OCI-LY1 (cell line): ENCODE results near the gene CEACAM19.
"Not testable (repeated sequence)": the region's sequence is repeated elsewhere in the genome, so short reads cannot be mapped to it uniquely, and the experiment has no call there.

Source experiments
- H2AFZ ChIP-seq: fragments of 200-600 bp; sonication (generic), shearing (Covaris generic); 2 replicates; pipeline ENCODE4 v1.6.0; 2014; ENCODE audit warnings: antibody characterized with exemption, mild to moderate bottlenecking, low read length
- H3F3A ChIP-seq: fragments of 200-600 bp; sonication (generic), shearing (Covaris generic); 2 replicates; pipeline ENCODE4 v1.6.0; 2014; ENCODE audit warnings: mild to moderate bottlenecking, antibody characterized with exemption, low read length, moderate library complexity; ENCODE audit not compliant: insufficient read depth
- H3K27ac ChIP-seq: fragments of 200-600 bp; sonication (generic); 2 replicates; pipeline ENCODE4 v1.5.1; 2014; ENCODE audit warnings: low read length, mixed run types, mild to moderate bottlenecking, low read depth; ENCODE audit not compliant: poor library complexity, severe bottlenecking
- H3K27me3 ChIP-seq: fragments of 200-600 bp; sonication (generic); 2 replicates; pipeline ENCODE4 v1.6.0; 2014; ENCODE audit warnings: antibody characterized with exemption, mild to moderate bottlenecking, low read length, moderate library complexity; ENCODE audit not compliant: insufficient read depth
- H3K36me3 ChIP-seq: fragments of 200-600 bp; sonication (generic); 2 replicates; pipeline ENCODE4 v1.6.1; 2014; ENCODE audit warnings: mild to moderate bottlenecking, antibody characterized with exemption, low read length, moderate library complexity, mixed read lengths; ENCODE audit not compliant: insufficient read depth
- H3K4me1 ChIP-seq: fragments of 200-600 bp; sonication (generic); 2 replicates; pipeline ENCODE4 v1.5.1; 2014; ENCODE audit warnings: mild to moderate bottlenecking, low read length, moderate library complexity; ENCODE audit not compliant: insufficient read depth, severe bottlenecking
- H3K4me2 ChIP-seq: fragments of 200-600 bp; sonication (generic), shearing (Covaris generic); 2 replicates; pipeline ENCODE4 v1.6.1; 2014; ENCODE audit warnings: low read length
- H3K4me3 ChIP-seq: fragments of 200-600 bp; sonication (generic); 2 replicates; pipeline ENCODE4 v1.5.1; 2014; ENCODE audit warnings: low read length, low read depth, mild to moderate bottlenecking, mixed read lengths; ENCODE audit not compliant: poor library complexity, severe bottlenecking
- H3K79me2 ChIP-seq: fragments of 200-600 bp; shearing (Covaris generic); 2 replicates; pipeline ENCODE4 v1.6.1; 2016; ENCODE audit warnings: mixed run types, low read length, mixed read lengths; ENCODE audit not compliant: insufficient read depth
- H3K9ac ChIP-seq: fragments of 200-600 bp; sonication (generic), shearing (Covaris generic); 2 replicates; pipeline ENCODE4 v1.6.1; 2014; ENCODE audit warnings: mild to moderate bottlenecking, low read length, mixed read lengths
- H3K9me2 ChIP-seq: fragments of 200-600 bp; sonication (generic), shearing (Covaris generic); 2 replicates; pipeline ENCODE4 v1.6.1; 2014; ENCODE audit warnings: low read depth, mild to moderate bottlenecking, low read length, mixed read lengths
- H3K9me3 ChIP-seq: fragments of 200-600 bp; shearing (Covaris generic); 2 replicates; pipeline ENCODE4 v1.6.1; 2014; ENCODE audit warnings: low read length, mixed read lengths
- H4K20me1 ChIP-seq: fragments of 200-600 bp; sonication (generic), shearing (Covaris generic); 2 replicates; pipeline ENCODE4 v1.6.0; 2016; ENCODE audit warnings: mild to moderate bottlenecking, low read length; ENCODE audit not compliant: insufficient read depth
- EZH2 ChIP-seq: fragments of 200-600 bp; sonication (generic), shearing (Covaris generic); IDR thresholded peaks from 2 replicates; pipeline ENCODE4 v1.8.0; 2017; ENCODE audit warnings: borderline replicate concordance, mixed run types, mild to moderate bottlenecking, antibody characterized with exemption, low read length, moderate library complexity, mixed read lengths
- TF ChIP-seq, protein P1 (sequence below): fragments of 200-600 bp; sonication (generic), shearing (Covaris generic); IDR thresholded peaks from 2 replicates; pipeline ENCODE4 v1.5.1; 2017; ENCODE audit warnings: mild to moderate bottlenecking, antibody characterized with exemption, low read length, moderate library complexity, mixed read lengths

CEACAM19 gene

DNA sequence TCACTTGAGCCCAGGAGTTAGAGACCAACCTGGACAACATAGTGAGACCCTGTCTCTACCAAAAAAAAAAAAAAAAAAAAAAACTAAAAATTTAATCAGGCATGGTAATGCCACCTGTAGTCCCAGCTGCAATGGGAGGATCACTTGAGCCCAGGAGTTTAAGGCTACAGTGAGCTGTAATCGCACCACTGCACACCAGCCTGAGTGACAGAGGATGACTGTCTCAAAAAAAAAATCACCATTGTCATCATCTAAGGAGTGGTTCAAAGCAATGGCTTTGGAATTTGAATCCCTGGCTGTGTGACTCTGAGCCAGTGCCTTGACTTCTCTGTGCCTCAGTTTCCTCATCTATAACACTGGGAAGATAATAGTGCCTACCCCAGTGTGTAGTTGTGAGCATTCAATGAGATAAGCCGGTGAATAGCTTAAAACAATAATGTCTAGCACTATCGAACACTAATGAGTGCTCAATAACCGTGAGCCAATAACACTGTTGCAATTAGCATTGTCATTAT lies 46.4 kb upstream of the CEACAM19 start:
- Histone ChIP-seq H3K4me3 (no peak overlapping the region), H3K27ac (no peak overlapping the region), H3K9me3 (no peaks in the 10 kb centered on the region), H3F3A (no peaks in the 10 kb centered on the region), H3K79me2 (no peaks in the 10 kb centered on the region), H3K36me3 (no peaks in the 10 kb centered on the region), H3K9ac (no peak overlapping the region), H3K27me3 (no peaks in the 10 kb centered on the region), H3K4me1 (no peaks in the 10 kb centered on the region), H2AFZ (no peak overlapping the region), H3K4me2 (no peak overlapping the region), H4K20me1 (no peaks in the 10 kb centered on the region), H3K9me2 (no peaks in the 10 kb centered on the region)
- TF ChIP-seq, protein P1, sequence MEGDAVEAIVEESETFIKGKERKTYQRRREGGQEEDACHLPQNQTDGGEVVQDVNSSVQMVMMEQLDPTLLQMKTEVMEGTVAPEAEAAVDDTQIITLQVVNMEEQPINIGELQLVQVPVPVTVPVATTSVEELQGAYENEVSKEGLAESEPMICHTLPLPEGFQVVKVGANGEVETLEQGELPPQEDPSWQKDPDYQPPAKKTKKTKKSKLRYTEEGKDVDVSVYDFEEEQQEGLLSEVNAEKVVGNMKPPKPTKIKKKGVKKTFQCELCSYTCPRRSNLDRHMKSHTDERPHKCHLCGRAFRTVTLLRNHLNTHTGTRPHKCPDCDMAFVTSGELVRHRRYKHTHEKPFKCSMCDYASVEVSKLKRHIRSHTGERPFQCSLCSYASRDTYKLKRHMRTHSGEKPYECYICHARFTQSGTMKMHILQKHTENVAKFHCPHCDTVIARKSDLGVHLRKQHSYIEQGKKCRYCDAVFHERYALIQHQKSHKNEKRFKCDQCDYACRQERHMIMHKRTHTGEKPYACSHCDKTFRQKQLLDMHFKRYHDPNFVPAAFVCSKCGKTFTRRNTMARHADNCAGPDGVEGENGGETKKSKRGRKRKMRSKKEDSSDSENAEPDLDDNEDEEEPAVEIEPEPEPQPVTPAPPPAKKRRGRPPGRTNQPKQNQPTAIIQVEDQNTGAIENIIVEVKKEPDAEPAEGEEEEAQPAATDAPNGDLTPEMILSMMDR = no peak

GRCh38 chr19:44625637-44626036 lies 45.6 kb upstream of the CEACAM19 start:
- not testable (repeated sequence) for H3K9me2 ChIP-seq, H3K4me2 ChIP-seq, H3K9ac ChIP-seq, H3K27me3 ChIP-seq, H3K4me1 ChIP-seq, H3K9me3 ChIP-seq, H2AFZ ChIP-seq, H3K27ac ChIP-seq, H3K79me2 ChIP-seq, H3F3A ChIP-seq, H3K4me3 ChIP-seq, H3K36me3 ChIP-seq, H4K20me1 ChIP-seq

DNA sequence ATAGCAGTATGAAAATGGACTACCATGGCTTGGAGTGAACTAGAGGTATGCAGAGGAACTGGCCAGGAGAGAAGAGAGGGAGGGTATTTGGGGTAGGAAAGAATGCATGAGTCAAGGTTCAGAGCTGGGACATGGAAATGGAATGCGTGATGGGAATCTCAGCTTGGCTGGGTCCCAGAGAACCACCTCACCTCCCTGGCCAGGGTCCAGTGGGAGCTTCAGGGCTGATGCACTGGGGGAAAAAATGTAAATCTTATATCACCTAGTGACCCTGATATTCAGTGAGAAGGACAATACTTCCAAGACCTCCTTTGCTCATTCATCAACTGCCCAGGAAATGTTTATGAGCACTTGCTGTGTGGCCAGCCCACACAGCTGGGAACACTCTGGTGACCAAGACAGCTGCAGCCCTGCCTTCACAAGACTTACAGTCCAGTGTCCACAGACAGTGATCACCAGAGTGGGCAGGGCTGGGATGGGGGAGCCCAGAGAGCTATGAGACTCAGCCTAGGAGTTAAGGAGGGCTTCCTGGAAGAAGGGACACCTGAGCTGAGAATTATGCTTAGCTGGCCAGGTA lies 45.1 kb upstream of the CEACAM19 start:
- no peak overlapping the region for H3K27ac ChIP-seq
- H3K9me2 ChIP-seq = no peaks in the 10 kb centered on the region
- no peak overlapping the region for H3K4me3 ChIP-seq
- no peaks in the 10 kb centered on the region for H3K27me3 ChIP-seq
- no peaks in the 10 kb centered on the region for H3K36me3 ChIP-seq
- H3F3A ChIP-seq = no peaks in the 10 kb centered on the region
- H3K9ac ChIP-seq = no peak overlapping the region
- no peaks in the 10 kb centered on the region for H4K20me1 ChIP-seq
- H3K79me2 ChIP-seq = no peaks in the 10 kb centered on the region
- no peak overlapping the region for H3K4me2 ChIP-seq
- no peak for TF ChIP-seq EZH2
- no peaks in the 10 kb centered on the region for H3K9me3 ChIP-seq
- no peak overlapping the region for H2AFZ ChIP-seq
- H3K4me1 ChIP-seq = no peaks in the 10 kb centered on the region

- no peak for TF ChIP-seq EZH2
- TF ChIP-seq, protein P1 = no peak
- Histone ChIP-seq H3K27ac (no peak overlapping the region), H3K4me1 (no peaks in the 10 kb centered on the region)
These were observed 43.7 kb upstream of the CEACAM19 start for GRCh38 chr19:44627631-44628030.

More at GRCh38 chr19:44627631-44628030, 43.7 kb upstream of the CEACAM19 start:
- H3K9me3 ChIP-seq = no peaks in the 10 kb centered on the region
- no peaks in the 10 kb centered on the region for H3K9me2 ChIP-seq
- H3F3A ChIP-seq = no peaks in the 10 kb centered on the region
- no peaks in the 10 kb centered on the region for H3K79me2 ChIP-seq
- H3K4me2 ChIP-seq = no peak overlapping the region
- H3K4me3 ChIP-seq = no peak overlapping the region
- H3K27me3 ChIP-seq = no peaks in the 10 kb centered on the region
- H4K20me1 ChIP-seq = no peaks in the 10 kb centered on the region
- H3K36me3 ChIP-seq = no peaks in the 10 kb centered on the region
- H3K9ac ChIP-seq = no peak overlapping the region
- no peak overlapping the region for H2AFZ ChIP-seq
